ENCODE results near the gene PLD6.
"Not testable (repeated sequence)": the region's sequence is repeated elsewhere in the genome, so short reads cannot be mapped to it uniquely, and the experiment has no call there.

The PLD6 gene

DNA sequence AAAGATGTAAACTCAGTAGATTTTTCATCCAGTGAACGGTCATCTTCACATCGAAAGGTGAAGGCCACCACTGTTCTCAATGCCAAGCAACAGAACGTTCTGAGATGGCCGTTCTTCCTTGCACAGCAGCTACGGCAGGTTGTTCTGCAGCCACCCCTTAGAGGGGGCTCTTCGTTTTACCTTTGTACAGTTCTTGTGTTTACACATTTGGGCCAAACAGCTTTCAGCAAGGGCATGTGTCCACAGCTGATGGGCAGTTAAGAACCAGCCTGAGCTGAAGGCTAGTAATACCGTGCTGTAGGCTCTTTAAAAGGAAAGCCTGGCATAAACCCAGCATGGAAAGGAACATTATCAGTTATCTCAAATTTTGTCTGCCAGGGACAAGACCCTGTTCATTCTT is 15.9 kb downstream of the PLD6 start:
- ChIA-PET CTCF (interaction anchor here (1.1 kb wide), 1 partner anchor 76 kb away, joined by 3 read pairs; no protein-coding TSS in a partner anchor), POLR2A (no interaction called here)
- Histone ChIP-seq H3K4me1 (ENCODE audit: control extremely low read depth in 1 of 4, control insufficient read depth in 4 of 4, insufficient read depth in 4 of 4, low read length in 3 of 4) (no peaks in the 10 kb centered on the region), H3K27ac (ENCODE audit: insufficient read depth in 1 of 2, low read depth in 1 of 2, low read length in 2 of 2, poor library complexity in 1 of 2, severe bottlenecking in 2 of 2) (peak overlapping the region in 1 of 2 experiments; percentile 9), H3K27me3 (replicated peaks in 2 of 5; ENCODE audit: control insufficient read depth in 4 of 5, insufficient read depth in 5 of 5, low read length in 4 of 5) (no peaks in the 10 kb centered on the region), H3K36me3 (ENCODE audit: control insufficient read depth in 4 of 4, insufficient read depth in 4 of 4, low read length in 3 of 4) (peaks cover 6 to 44% (median 26%) of the 10 kb centered on the region in 4 experiments), H3K9me3 (ENCODE audit: control extremely low read depth in 1 of 5, control insufficient read depth in 4 of 5, insufficient read depth in 2 of 5, low read depth in 1 of 5, low read length in 4 of 5) (no peaks in the 10 kb centered on the region), H3K4me3 (ENCODE audit: control insufficient read depth in 1 of 7, extremely low read depth in 1 of 7, insufficient read depth in 4 of 7, low read depth in 2 of 7, low read length in 6 of 7) (no peak overlapping the region)
- WGBS (ENCODE audit: insufficient coverage), result 92% methylated on average over 7 of the region's 7 CpGs
- no peak for DNase-seq

DNA sequence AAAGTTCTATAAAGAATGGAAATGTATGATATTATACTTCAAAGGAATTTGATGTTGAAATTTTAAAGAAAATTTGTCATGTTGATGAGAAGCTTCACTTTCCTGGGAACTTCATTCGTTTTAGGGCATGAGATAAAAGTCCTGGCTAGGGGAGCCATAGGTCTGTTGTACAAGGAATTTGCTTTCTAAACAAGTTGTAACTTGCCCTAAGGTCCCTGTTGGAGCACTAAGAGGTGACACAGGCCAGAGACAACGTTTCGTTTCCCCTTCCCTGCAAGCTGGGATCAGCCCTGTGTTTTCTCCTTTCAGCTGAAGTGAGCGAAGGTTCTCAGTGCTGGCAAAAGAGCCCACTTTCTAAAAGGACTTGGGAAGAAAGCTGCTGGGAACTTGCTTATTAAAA is 16.6 kb downstream of the PLD6 start:
- DNase-seq, result no peak
- no peaks in the 10 kb centered on the region for H3K27me3 ChIP-seq (replicated peaks in 2 of 5; ENCODE audit: control insufficient read depth in 4 of 5, insufficient read depth in 5 of 5, low read length in 4 of 5)
- 82% methylated on average over 4 of the region's 4 CpGs for WGBS (ENCODE audit: insufficient coverage)
- no peak overlapping the region for H3K27ac ChIP-seq (ENCODE audit: insufficient read depth in 1 of 2, low read depth in 1 of 2, low read length in 2 of 2, poor library complexity in 1 of 2, severe bottlenecking in 2 of 2)
- ChIA-PET POLR2A (no interaction called here), CTCF (no interaction called here)
- H3K36me3 ChIP-seq (ENCODE audit: control insufficient read depth in 4 of 4, insufficient read depth in 4 of 4, low read length in 3 of 4), result peaks cover 6 to 45% (median 28%) of the 10 kb centered on the region in 4 experiments
- H3K4me3 ChIP-seq (ENCODE audit: control insufficient read depth in 1 of 7, extremely low read depth in 1 of 7, insufficient read depth in 4 of 7, low read depth in 2 of 7, low read length in 6 of 7), result no peak overlapping the region
- no peaks in the 10 kb centered on the region for H3K9me3 ChIP-seq (ENCODE audit: control extremely low read depth in 1 of 5, control insufficient read depth in 4 of 5, insufficient read depth in 2 of 5, low read depth in 1 of 5, low read length in 4 of 5)
- H3K4me1 ChIP-seq (ENCODE audit: control extremely low read depth in 1 of 4, control insufficient read depth in 4 of 4, insufficient read depth in 4 of 4, low read length in 3 of 4), result no peaks in the 10 kb centered on the region

DNA sequence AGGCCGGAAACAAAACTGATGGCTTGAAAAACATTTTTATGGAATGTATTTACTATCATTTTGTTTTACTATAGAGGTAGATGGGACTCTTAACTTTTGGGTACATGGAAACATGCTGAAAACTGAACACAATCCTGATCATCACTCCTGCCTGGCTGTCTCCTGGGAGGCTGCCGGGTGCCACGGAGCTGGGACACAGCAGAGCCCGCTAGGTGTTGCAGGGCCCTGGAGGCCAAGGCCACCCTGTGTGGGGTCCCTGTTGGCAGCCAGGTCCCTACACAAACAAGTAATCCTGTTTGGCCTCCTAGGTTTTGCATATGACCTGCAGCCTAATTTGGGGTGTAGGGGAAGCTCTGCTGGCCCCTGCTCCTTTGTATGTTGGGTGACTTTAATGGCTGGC is 17.5 kb downstream of the PLD6 start:
- WGBS (ENCODE audit: insufficient coverage), result 95% methylated on average over 3 of the region's 4 CpGs
- no peak overlapping the region for H3K4me3 ChIP-seq (ENCODE audit: control insufficient read depth in 1 of 7, extremely low read depth in 1 of 7, insufficient read depth in 4 of 7, low read depth in 2 of 7, low read length in 6 of 7)
- ChIA-PET CTCF (no interaction called here), POLR2A (no interaction called here)
- peaks cover 6 to 54% (median 37%) of the 10 kb centered on the region in 4 experiments for H3K36me3 ChIP-seq (ENCODE audit: control insufficient read depth in 4 of 4, insufficient read depth in 4 of 4, low read length in 3 of 4)
- no peaks in the 10 kb centered on the region for H3K9me3 ChIP-seq (ENCODE audit: control extremely low read depth in 1 of 5, control insufficient read depth in 4 of 5, insufficient read depth in 2 of 5, low read depth in 1 of 5, low read length in 4 of 5)
- no peak overlapping the region for H3K27ac ChIP-seq (ENCODE audit: insufficient read depth in 1 of 2, low read depth in 1 of 2, low read length in 2 of 2, poor library complexity in 1 of 2, severe bottlenecking in 2 of 2)
- H3K27me3 ChIP-seq (replicated peaks in 2 of 5; ENCODE audit: control insufficient read depth in 4 of 5, insufficient read depth in 5 of 5, low read length in 4 of 5), result no peaks in the 10 kb centered on the region
- H3K4me1 ChIP-seq (ENCODE audit: control extremely low read depth in 1 of 4, control insufficient read depth in 4 of 4, insufficient read depth in 4 of 4, low read length in 3 of 4), result no peaks in the 10 kb centered on the region
- no peak for DNase-seq

DNA sequence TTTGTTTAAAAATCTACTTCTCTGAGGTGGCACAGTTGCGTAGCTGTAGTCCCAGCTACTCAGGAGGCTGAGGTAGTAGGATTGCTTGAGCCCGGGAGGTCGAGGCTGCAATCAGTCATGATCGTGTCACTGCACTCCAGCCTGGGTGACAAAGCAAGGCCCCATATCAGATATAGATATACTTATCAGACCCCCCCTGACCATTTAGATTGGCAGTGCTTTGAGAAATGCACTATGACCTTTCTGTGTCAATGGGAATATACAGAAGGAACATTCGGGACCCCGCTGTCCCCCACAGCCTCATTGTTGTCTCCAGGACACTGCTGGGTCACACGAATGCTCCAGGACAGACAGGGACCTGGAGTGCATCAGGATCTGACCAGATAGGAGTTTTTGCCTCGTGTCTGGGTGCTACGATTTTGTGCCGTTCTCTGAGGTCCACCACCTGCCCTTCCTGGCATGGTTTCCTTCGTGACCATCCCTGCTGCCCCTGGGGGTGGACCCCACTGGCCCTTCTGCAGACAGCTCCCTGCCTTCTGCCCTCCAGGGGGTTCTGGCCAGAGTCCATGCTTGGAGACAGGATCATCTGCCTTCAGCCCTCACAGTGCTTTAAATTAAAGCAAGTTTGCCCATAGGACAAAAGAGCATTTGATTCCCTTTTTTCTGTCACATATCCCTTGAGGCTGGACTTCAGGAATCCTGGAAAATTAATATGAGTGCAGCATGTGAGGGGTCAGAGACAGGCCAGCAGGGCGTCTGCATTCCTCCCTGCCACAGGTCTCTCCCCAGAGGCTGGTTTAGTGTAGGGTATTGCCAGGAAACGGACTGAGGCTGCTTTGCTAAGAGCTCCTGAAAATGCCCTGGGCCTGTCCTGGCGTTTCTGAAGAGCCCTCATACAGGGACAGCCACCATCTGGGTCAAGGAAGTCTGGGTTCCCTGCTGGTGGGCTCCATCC is 19.3 kb downstream of the PLD6 start:
- Histone ChIP-seq H3K27me3 (replicated peaks in 2 of 5; ENCODE audit: control insufficient read depth in 4 of 5, insufficient read depth in 5 of 5, low read length in 4 of 5) (no peaks in the 10 kb centered on the region), H3K4me1 (ENCODE audit: control extremely low read depth in 1 of 4, control insufficient read depth in 4 of 4, insufficient read depth in 4 of 4, low read length in 3 of 4) (no peaks in the 10 kb centered on the region), H3K27ac (ENCODE audit: insufficient read depth in 1 of 2, low read depth in 1 of 2, low read length in 2 of 2, poor library complexity in 1 of 2, severe bottlenecking in 2 of 2) (no peak overlapping the region), H3K36me3 (ENCODE audit: control insufficient read depth in 4 of 4, insufficient read depth in 4 of 4, low read length in 3 of 4) (peaks cover 10 to 69% (median 51%) of the 10 kb centered on the region in 4 experiments), H3K4me3 (ENCODE audit: control insufficient read depth in 1 of 7, extremely low read depth in 1 of 7, insufficient read depth in 4 of 7, low read depth in 2 of 7, low read length in 6 of 7) (no peak overlapping the region), H3K9me3 (ENCODE audit: control extremely low read depth in 1 of 5, control insufficient read depth in 4 of 5, insufficient read depth in 2 of 5, low read depth in 1 of 5, low read length in 4 of 5) (no peaks in the 10 kb centered on the region)
- 93% methylated on average over 13 of the region's 14 CpGs for WGBS (ENCODE audit: insufficient coverage)
- ChIA-PET CTCF (no interaction called here), POLR2A (interaction anchor here (0.6 kb wide), 1 partner anchor 51 kb away, joined by 4 read pairs; no protein-coding TSS in a partner anchor)
- no peak for DNase-seq

DNA sequence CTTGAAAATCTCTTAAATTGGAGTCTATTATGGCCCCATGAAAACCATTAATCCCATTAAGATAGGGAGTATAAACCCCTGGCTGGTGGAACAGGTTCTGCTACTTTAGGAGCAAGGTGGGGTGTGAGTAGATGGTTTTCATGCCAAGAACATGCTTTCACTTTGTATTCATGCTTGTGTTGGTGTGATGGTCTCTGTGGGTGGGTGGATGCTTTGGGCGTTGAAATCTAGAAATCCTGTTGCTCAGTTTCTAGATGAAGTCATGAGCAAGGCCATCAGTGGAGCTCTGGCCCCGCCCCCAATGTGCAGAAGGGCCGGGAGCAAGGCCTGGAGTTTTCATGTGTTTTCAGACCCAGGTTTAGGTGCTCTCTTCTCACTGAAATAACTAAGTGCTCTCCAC is 20.1 kb downstream of the PLD6 start:
- Histone ChIP-seq H3K4me1 (ENCODE audit: control extremely low read depth in 1 of 4, control insufficient read depth in 4 of 4, insufficient read depth in 4 of 4, low read length in 3 of 4) (no peaks in the 10 kb centered on the region), H3K36me3 (ENCODE audit: control insufficient read depth in 4 of 4, insufficient read depth in 4 of 4, low read length in 3 of 4) (peaks cover 14 to 74% (median 55%) of the 10 kb centered on the region in 4 experiments), H3K4me3 (ENCODE audit: control insufficient read depth in 1 of 7, extremely low read depth in 1 of 7, insufficient read depth in 4 of 7, low read depth in 2 of 7, low read length in 6 of 7) (no peak overlapping the region), H3K27me3 (replicated peaks in 2 of 5; ENCODE audit: control insufficient read depth in 4 of 5, insufficient read depth in 5 of 5, low read length in 4 of 5) (no peaks in the 10 kb centered on the region), H3K27ac (ENCODE audit: insufficient read depth in 1 of 2, low read depth in 1 of 2, low read length in 2 of 2, poor library complexity in 1 of 2, severe bottlenecking in 2 of 2) (no peak overlapping the region), H3K9me3 (ENCODE audit: control extremely low read depth in 1 of 5, control insufficient read depth in 4 of 5, insufficient read depth in 2 of 5, low read depth in 1 of 5, low read length in 4 of 5) (no peaks in the 10 kb centered on the region)
- ChIA-PET CTCF (no interaction called here), POLR2A (no interaction called here)
- no peak for DNase-seq
- 96% methylated on average over 3 of the region's 3 CpGs for WGBS (ENCODE audit: insufficient coverage)

DNA sequence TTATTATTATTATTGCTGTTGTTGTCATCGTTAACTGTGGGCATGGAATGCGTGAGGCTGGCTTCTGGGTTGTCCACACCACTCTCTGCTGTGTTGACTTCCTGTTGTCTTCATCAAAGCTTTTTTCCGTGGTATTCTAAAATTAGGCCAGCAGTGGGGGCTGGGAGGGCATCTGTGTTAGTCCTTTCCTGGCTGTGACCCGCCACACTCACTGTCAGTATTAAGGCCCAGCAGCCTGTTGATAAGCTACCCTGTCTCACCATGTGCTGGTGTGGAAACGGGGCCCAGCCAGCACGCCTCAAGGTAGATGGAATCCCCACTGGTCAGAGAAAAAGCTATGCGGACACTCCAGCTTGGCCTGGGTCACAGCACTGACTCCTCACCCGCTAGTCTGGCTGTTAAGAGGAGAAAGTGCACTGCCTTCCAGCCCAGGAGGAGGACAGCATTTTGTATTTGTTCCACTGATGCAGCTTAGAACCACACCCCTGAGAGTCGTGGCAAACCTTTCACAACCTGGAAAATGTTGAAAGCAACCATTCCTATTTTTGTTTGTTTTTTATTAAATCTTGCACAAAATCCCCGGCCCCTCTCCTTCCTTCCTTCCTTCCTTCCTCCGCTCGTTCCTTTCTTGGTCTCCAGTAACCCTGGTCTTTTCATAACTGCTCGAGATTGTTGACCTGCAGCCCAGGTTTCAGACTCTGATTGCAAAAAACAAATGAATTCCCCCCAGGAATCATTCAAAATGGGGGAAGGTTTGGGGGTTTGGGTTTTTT is 21.0 kb downstream of the PLD6 start:
- WGBS (ENCODE audit: insufficient coverage), result 83% methylated on average over 6 of the region's 13 CpGs
- H3K4me3 ChIP-seq (ENCODE audit: control insufficient read depth in 1 of 7, extremely low read depth in 1 of 7, insufficient read depth in 4 of 7, low read depth in 2 of 7, low read length in 6 of 7); H3K27me3 ChIP-seq (replicated peaks in 2 of 5; ENCODE audit: control insufficient read depth in 4 of 5, insufficient read depth in 5 of 5, low read length in 4 of 5); H3K27ac ChIP-seq (ENCODE audit: insufficient read depth in 1 of 2, low read depth in 1 of 2, low read length in 2 of 2, poor library complexity in 1 of 2, severe bottlenecking in 2 of 2); POLR2A ChIA-PET; H3K4me1 ChIP-seq (ENCODE audit: control extremely low read depth in 1 of 4, control insufficient read depth in 4 of 4, insufficient read depth in 4 of 4, low read length in 3 of 4); H3K9me3 ChIP-seq (ENCODE audit: control extremely low read depth in 1 of 5, control insufficient read depth in 4 of 5, insufficient read depth in 2 of 5, low read depth in 1 of 5, low read length in 4 of 5); CTCF ChIA-PET; DNase-seq: not testable (repeated sequence)
- H3K36me3 ChIP-seq (ENCODE audit: control insufficient read depth in 4 of 4, insufficient read depth in 4 of 4, low read length in 3 of 4), result peaks cover 10 to 81% (median 63%) of the 10 kb centered on the region in 4 experiments

DNA sequence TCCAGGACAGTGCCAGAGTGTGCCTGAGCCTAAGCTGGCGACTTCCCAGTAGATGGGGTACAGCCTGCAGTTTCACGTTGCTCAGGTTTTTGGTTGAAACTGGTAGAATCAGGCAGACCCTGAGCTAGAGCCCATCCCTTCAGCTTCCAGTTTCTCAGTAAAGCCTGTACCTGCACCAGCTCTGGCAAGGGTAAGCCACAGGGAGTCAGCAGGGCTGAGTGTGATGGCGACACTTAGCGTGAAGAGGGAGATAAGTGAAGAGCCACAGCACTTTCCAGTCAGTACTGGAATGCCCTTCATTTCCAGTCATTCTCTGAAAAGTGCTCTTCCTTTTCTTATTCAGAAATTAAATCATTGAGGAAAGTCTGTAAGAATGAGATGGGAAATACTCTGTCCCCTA is 22.4 kb downstream of the PLD6 start:
- Histone ChIP-seq H3K27me3 (replicated peaks in 2 of 5; ENCODE audit: control insufficient read depth in 4 of 5, insufficient read depth in 5 of 5, low read length in 4 of 5) (no peaks in the 10 kb centered on the region), H3K27ac (ENCODE audit: insufficient read depth in 1 of 2, low read depth in 1 of 2, low read length in 2 of 2, poor library complexity in 1 of 2, severe bottlenecking in 2 of 2) (no peak overlapping the region), H3K36me3 (ENCODE audit: control insufficient read depth in 4 of 4, insufficient read depth in 4 of 4, low read length in 3 of 4) (peaks cover 8 to 82% (median 68%) of the 10 kb centered on the region in 4 experiments), H3K9me3 (ENCODE audit: control extremely low read depth in 1 of 5, control insufficient read depth in 4 of 5, insufficient read depth in 2 of 5, low read depth in 1 of 5, low read length in 4 of 5) (no peaks in the 10 kb centered on the region), H3K4me1 (ENCODE audit: control extremely low read depth in 1 of 4, control insufficient read depth in 4 of 4, insufficient read depth in 4 of 4, low read length in 3 of 4) (no peaks in the 10 kb centered on the region), H3K4me3 (ENCODE audit: control insufficient read depth in 1 of 7, extremely low read depth in 1 of 7, insufficient read depth in 4 of 7, low read depth in 2 of 7, low read length in 6 of 7) (no peak overlapping the region)
- ChIA-PET CTCF (no interaction called here), POLR2A (no interaction called here)
- 93% methylated on average over 3 of the region's 4 CpGs for WGBS (ENCODE audit: insufficient coverage)
- DNase-seq, result no peak

Data from common myeloid progenitor, CD34-positive (primary cell).